NB4 (cell line): Measurements from ENCODE around the gene USP37.

Source experiments
- MYC ChIP-seq: IDR thresholded peaks from 2 replicates; pipeline ENCODE4 v1.6.1; 2011; ENCODE audit warnings: low read depth, low read length
- POLR2A ChIP-seq: IDR thresholded peaks from 2 replicates; pipeline ENCODE4 v1.6.1; 2011; ENCODE audit warnings: mild to moderate bottlenecking; ENCODE audit not compliant: insufficient read length; ENCODE audit errors: extremely low read depth
- TF ChIP-seq, protein P1 (sequence below): IDR thresholded peaks from one replicate; pipeline ENCODE4 v1.5.1; 2012; ENCODE audit warnings: low read depth, low read length
- TF ChIP-seq, protein P2 (sequence below): IDR thresholded peaks from 2 replicates; pipeline ENCODE4 v1.6.1; 2011; ENCODE audit warnings: low read depth, low read length

DNA sequence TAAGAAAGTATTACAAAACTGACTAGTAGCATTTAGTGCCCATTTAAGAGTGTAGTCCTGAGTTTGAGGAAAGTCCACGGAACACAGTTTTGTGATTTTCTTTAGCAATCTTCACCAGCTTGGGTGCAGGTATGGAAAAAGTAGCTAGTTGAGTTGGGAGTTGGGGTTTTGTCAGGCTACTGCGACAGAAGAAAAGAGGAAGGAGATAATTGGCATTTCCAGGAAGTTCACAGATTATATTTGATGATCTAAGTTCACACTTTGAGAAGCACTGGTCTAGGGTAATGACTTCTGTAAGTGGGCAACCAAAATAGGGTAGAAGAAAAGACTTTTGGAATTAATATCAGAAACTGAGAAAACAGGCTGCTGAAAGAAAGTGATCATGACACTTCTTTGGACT, 97.1 kb downstream of the USP37 start:
- TF ChIP-seq, protein P1, sequence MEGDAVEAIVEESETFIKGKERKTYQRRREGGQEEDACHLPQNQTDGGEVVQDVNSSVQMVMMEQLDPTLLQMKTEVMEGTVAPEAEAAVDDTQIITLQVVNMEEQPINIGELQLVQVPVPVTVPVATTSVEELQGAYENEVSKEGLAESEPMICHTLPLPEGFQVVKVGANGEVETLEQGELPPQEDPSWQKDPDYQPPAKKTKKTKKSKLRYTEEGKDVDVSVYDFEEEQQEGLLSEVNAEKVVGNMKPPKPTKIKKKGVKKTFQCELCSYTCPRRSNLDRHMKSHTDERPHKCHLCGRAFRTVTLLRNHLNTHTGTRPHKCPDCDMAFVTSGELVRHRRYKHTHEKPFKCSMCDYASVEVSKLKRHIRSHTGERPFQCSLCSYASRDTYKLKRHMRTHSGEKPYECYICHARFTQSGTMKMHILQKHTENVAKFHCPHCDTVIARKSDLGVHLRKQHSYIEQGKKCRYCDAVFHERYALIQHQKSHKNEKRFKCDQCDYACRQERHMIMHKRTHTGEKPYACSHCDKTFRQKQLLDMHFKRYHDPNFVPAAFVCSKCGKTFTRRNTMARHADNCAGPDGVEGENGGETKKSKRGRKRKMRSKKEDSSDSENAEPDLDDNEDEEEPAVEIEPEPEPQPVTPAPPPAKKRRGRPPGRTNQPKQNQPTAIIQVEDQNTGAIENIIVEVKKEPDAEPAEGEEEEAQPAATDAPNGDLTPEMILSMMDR: no peak
- TF ChIP-seq POLR2A (no peak), MYC (no peak)
- TF ChIP-seq, protein P2, sequence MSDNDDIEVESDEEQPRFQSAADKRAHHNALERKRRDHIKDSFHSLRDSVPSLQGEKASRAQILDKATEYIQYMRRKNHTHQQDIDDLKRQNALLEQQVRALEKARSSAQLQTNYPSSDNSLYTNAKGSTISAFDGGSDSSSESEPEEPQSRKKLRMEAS: no peak
